Heart left ventricle (tissue), 16 donors: ENCODE measurements around the gene TBCB. TPM values are rescaled to one million over a fixed set of nuclear protein-coding genes. Genes with fewer than 3 reads are reported as not detected.

Experiments
- ATAC-seq, 4 donors: fragments of 200-7000 bp; cut with Tn5 transposase; one replicate each; pipeline ENCODE4 v1.9.1; 2020 to 2022; ENCODE audit warnings: moderate library complexity in 4 of 4, mild to moderate bottlenecking in 3 of 4, moderate number of reproducible peaks in 1 of 4
- DNase-seq, 5 donors: peaks; one replicate each; pipeline ENCODE4 v3.0.0-alpha.2; 2020
- H3K27ac ChIP-seq, 12 donors: fragments of 200-600 bp; sonication (generic) in 4 of 12; one replicate each; pipeline versions ENCODE4 v1.5.0 to v1.8.0; 2016 to 2022; ENCODE audit warnings: mild to moderate bottlenecking in 2 of 12
- H3K27me3 ChIP-seq, 9 donors: fragments of 200-600 bp; sonication (generic) in 2 of 9; one replicate each; pipeline versions ENCODE4 v1.5.1 to v1.8.0; 2016 to 2022; ENCODE audit warnings: mild to moderate bottlenecking in 3 of 9
- H3K36me3 ChIP-seq, 9 donors: fragments of 200-600 bp; sonication (generic) in 2 of 9; one replicate each; pipeline versions ENCODE4 v1.5.0 to v1.8.0; 2018 to 2022; ENCODE audit warnings: mild to moderate bottlenecking in 2 of 9
- H3K4me1 ChIP-seq, 12 donors: fragments of 200-600 bp; sonication (generic) in 4 of 12; one replicate each; pipeline versions ENCODE4 v1.5.0 to v1.8.0; 2016 to 2022; ENCODE audit warnings: mild to moderate bottlenecking in 3 of 12
- H3K4me3 ChIP-seq, 12 donors: fragments of 200-600 bp; sonication (generic) in 4 of 12; one replicate each; pipeline versions ENCODE4 v1.5.0 to v1.8.0; 2017 to 2022; ENCODE audit warnings: mild to moderate bottlenecking in 9 of 12, moderate library complexity in 4 of 12
- H3K9me3 ChIP-seq, 12 donors: fragments of 200-600 bp; sonication (generic) in 4 of 12; one replicate each; pipeline versions ENCODE4 v1.5.0 to v1.8.0; 2016 to 2022; ENCODE audit warnings: mild to moderate bottlenecking in 1 of 12
- CTCF ChIP-seq, 12 donors: fragments of 200-600 bp; sonication (generic) in 4 of 12; IDR thresholded peaks; one replicate each; pipeline versions ENCODE4 v1.5.0 to v1.8.0; 2018 to 2022; ENCODE audit warnings: antibody characterized with exemption in 12 of 12, mild to moderate bottlenecking in 5 of 12
- POLR2A ChIP-seq, 2 donors: fragments of 450-650 bp; IDR thresholded peaks; one replicate each; pipeline ENCODE4 v1.6.1; 2017; ENCODE audit warnings: antibody characterized with exemption in 2 of 2, mild to moderate bottlenecking in 2 of 2, moderate library complexity in 2 of 2
- WGBS, 4 donors: extraction: QIAGEN DNeasy Blood & Tissue Kit in 2 of 4; methylation state at CpG; one replicate each; pipeline versions ENCODE4 v1.1.5 to v1.1.7; 2013 to 2018; 5-methylcytosine and 5-hydroxymethylcytosine counted together
- intact Hi-C, 10 donors: fragments of 100-400 bp; cut with DNase I; formaldehyde crosslinking; loops; one replicate each; pipeline versions ENCODE4 v1.11.1 to v1.14.2; 2022
- polyA plus RNA-seq, 2 donors: library from polyadenylated mRNA; stranded (reverse); fragments of 200-250 nt; gene quantifications; one replicate each; pipeline ENCODE4 v1.2.3, GENCODE V29; 2013
- total RNA-seq, 9 donors: library from RNA; depleted of rRNA in 2 of 9; stranded (reverse); fragments of >200 nt in 2 of 9; fragmentation: NEBNext Ultra II Directional in 3 of 9; extraction: Animal tissue kit (Norgen Biotek cat#: 25700) in 3 of 9; gene quantifications; one replicate each; pipeline versions ENCODE4 v1.1.0 to v1.2.4, GENCODE V29; 2016 to 2023
- donor health status: ischemic (EF 13 %, LVEDD 7.1; RV severe dilation, severe dysfunction).
- donor health status: healthy with polysubstance abuse.
- donor health status: DM: no; HTN: yes; CAD: no.
- donor health status: DM: no; HTN: no; CAD: no.
- donor health status: ischemic (EF 25% LVEDD 6.9; RV normal size, moderate dysfunction).
- donor health status: ischemic (EF 25% LVEDD 5.7; RV mildly dilated, moderate dysfunction).
- donor health status: healthy.
- donor health status: DM: yes; HTN: yes; CAD: no.
- donor health status: ischemic (EF 35%, LVEDD 5.7; RV mildly dilated, moderate dysfunction).
- donor health status: nonischemic (EF 11% LVEDD 7.7; RV severe dilation, severe dysfunction).
- donor health status: DM: yes; HTN: yes; CAD: no.
- donor health status: PGD.
- donor health status: ischemic (EF 29% LVEDD 5.4; RV normal size, mild dysfunction).
- donor health status: nonischemic (EF 23%, LVEDD 6.1; RV moderate dilation, normal function).

TBCB gene
- total and polyA plus RNA-seq, 11 donors, result 89.8 to 171 (median 111) TPM

DNA sequence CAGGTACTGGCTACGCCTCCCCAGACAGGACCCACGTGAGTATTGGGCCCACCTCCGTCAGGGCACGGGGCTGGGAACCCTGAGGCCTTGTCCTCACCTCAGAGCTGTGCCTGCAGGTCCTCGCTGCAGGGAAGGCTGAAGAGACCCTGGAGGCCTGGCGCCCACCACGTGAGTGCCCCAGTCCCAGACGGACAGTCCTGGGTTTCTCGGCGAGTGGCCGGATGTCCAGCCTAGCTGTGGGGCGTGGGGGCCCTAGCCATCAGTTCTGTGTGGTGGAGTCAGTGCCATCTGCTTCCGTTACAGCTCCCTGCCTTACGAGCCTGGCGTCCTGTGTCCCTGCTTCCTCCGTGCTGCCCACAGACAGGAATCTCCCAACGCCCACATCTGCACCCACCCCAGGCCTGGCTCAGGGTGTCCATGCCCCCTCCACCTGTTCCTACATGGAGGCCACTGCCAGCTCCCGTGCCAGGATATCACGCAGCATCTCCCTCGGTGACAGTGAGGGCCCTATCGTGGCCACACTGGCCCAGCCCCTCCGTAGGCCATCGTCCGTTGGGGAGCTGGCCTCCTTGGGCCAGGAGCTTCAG is 12.1 kb upstream of the TBCB start:
- no peak for DNase-seq
- Histone ChIP-seq H3K27ac (peak overlapping the region in 1 of 12 donors; percentile 26), H3K4me1 (peaks cover 0 to 34% (median 15%) of the 10 kb centered on the region in 12 donors), H3K4me3 (no peak overlapping the region), H3K36me3 (peaks cover 0 to 29% (median 0%) of the 10 kb centered on the region in 9 donors), H3K27me3 (no peaks in the 10 kb centered on the region), H3K9me3 (no peaks in the 10 kb centered on the region)
- intact Hi-C loops, result loop anchor here in 2 of 10 donors (5.0 kb wide), 2 partner anchors 36 to 46 kb away; no protein-coding TSS in a partner anchor
- TF ChIP-seq POLR2A (IDR thresholded peaks at IDR 0.05) (no peak), CTCF (IDR thresholded peaks at IDR 0.05) (no peak)
- WGBS, 4 donors, result 89 to 94% (median 92%) methylated on average over 18 to 24 of the region's 24 CpGs
- no peak for ATAC-seq

DNA sequence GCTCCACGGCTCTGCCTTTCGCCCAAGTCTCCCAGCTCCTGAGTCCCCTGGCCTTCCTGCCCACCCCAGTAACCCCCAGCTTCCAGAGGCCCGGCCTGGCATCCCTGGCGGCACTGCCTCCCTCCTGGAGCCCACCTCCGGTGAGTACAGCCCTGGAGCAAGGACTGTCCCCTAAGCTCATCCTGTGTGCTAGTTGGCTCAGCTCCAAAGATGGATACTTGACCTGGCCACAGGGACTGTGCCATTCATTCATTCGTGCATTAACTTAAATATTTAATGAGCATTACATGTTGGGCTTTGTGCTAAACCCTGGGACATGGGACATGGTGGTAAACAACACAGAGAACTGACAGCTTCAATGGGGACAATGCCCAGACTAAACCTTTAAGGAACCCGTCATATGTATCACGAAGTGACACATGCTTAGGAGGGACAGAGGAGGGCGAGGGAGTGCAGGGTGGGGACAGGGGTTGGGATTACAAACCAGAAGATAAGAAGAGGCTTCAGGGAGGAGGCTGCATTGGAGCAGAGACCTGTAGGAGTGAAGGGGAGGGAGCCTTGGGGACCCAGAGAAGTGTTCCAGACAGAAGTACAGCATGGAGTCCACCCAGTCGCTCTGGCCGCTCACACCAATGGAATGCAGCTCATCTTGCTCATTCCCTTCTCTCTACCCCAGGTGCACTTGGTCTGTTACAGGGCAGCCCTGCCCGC is 11.3 kb upstream of the TBCB start:
- DNase-seq (no peak), ATAC-seq (no peak)
- no peaks in the 10 kb centered on the region for H3K9me3 ChIP-seq
- peaks cover 0 to 29% (median 0%) of the 10 kb centered on the region in 9 donors for H3K36me3 ChIP-seq
- H3K27me3 ChIP-seq, result no peaks in the 10 kb centered on the region
- intact Hi-C loops, result loop anchor here in 2 of 10 donors (5.0 kb wide), 2 partner anchors 37 to 47 kb away; no protein-coding TSS in a partner anchor
- no peak overlapping the region for H3K27ac ChIP-seq
- peaks cover 0 to 34% (median 15%) of the 10 kb centered on the region in 12 donors for H3K4me1 ChIP-seq
- WGBS, 4 donors, result 76 to 89% (median 83%) methylated on average over 11 to 12 of the region's 12 CpGs
- no peak overlapping the region for H3K4me3 ChIP-seq
- TF ChIP-seq POLR2A (IDR thresholded peaks at IDR 0.05), result no peak
- TF ChIP-seq CTCF (IDR thresholded peaks at IDR 0.05), result no peak

- 56 to 87% (median 59%) methylated on average over 6 of the region's 6 CpGs for WGBS, 4 donors
- TF ChIP-seq CTCF (IDR thresholded peaks at IDR 0.05) (no peak), POLR2A (IDR thresholded peaks at IDR 0.05) (no peak)
- intact Hi-C loops, result loop anchor here in 1 of 10 donors (5.0 kb wide), 1 partner anchor 49 kb away; no protein-coding TSS in a partner anchor
- peak in 3 of 4 donors; percentile 11 to 68 (median 53) for ATAC-seq
- peak in 1 of 5 donors; percentile 61 for DNase-seq
- Histone ChIP-seq H3K27ac (peak overlapping the region in 6 of 12 donors; percentile 9 to 37 (median 28)), H3K27me3 (no peaks in the 10 kb centered on the region), H3K9me3 (no peaks in the 10 kb centered on the region), H3K4me3 (no peak overlapping the region), H3K4me1 (peaks cover 0 to 9% (median under 1%) of the 10 kb centered on the region in 12 donors), H3K36me3 (peaks cover 0 to 29% (median 8%) of the 10 kb centered on the region in 9 donors)
These were observed 8.8 kb upstream of the TBCB start for GRCh38 chr19:36106441-36106840.

DNA sequence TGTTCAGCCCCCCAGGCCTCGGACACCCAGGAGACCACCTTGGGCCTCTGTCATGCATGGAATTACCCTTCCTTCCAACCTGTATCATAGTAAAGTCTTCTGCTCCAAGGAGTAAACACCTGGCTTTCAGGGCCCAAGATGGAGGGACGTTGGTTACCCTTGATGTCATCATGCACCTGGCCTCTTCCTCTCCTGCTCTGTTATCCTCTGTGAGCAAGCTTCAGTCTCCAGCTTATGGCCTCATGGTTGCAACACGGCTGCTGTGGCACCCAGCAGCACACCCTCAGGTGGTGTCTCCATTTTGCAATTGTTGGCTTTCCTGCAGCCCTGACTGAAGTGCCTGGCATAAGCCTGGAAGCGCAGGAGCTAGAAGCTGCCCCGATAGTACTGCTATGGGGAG is 8.3 kb upstream of the TBCB start:
- no peaks in the 10 kb centered on the region for H3K9me3 ChIP-seq
- no peak for ATAC-seq
- TF ChIP-seq CTCF (IDR thresholded peaks at IDR 0.05) (no peak), POLR2A (IDR thresholded peaks at IDR 0.05) (no peak)
- H3K36me3 ChIP-seq, result peaks cover 0 to 34% (median 13%) of the 10 kb centered on the region in 9 donors
- H3K27me3 ChIP-seq, result no peaks in the 10 kb centered on the region
- intact Hi-C loops, result loop anchor here in 1 of 10 donors (5.0 kb wide), 1 partner anchor 50 kb away; no protein-coding TSS in a partner anchor
- WGBS, 4 donors, result 94 to 100% (median 97%) methylated on average over 5 of the region's 5 CpGs
- H3K27ac ChIP-seq, result peak overlapping the region in 1 of 12 donors; percentile 37
- DNase-seq, result no peak
- no peak overlapping the region for H3K4me3 ChIP-seq
- peaks cover 0 to 6% (median 0%) of the 10 kb centered on the region in 12 donors for H3K4me1 ChIP-seq
